ENCODE data around the gene APH1B.
"Not testable (repeated sequence)": the region's sequence is repeated elsewhere in the genome, so short reads cannot be mapped to it uniquely, and the experiment has no call there.

APH1B gene

GRCh38 chr15:63340353-63340752 lies 62.9 kb downstream of the APH1B start:
- Histone ChIP-seq H3K27me3 (replicated peaks) (no peaks in the 10 kb centered on the region), H3K36me3 (replicated peaks) (no peaks in the 10 kb centered on the region), H3K4me3 (ENCODE audit: low read depth, low read length) (no peak overlapping the region), H3K27ac (no peak overlapping the region)
- in situ Hi-C loops (cut with HindIII; ENCODE audit: low pct_ligation_motif_present, low sequenced_read_pairs) = no loop called here
- no peak for TF ChIP-seq CTCF (IDR thresholded peaks at IDR 0.05; ENCODE audit: low read depth, low read length, missing control alignments)
- DNase-seq = no peak

GRCh38 chr15:63340878-63341277 lies 63.5 kb downstream of the APH1B start:
- H3K27me3 ChIP-seq (replicated peaks) = no peaks in the 10 kb centered on the region
- in situ Hi-C loops (cut with HindIII; ENCODE audit: low pct_ligation_motif_present, low sequenced_read_pairs) = no loop called here

GRCh38 chr15:63341898-63342297 lies 64.5 kb downstream of the APH1B start:
- no peaks in the 10 kb centered on the region for H3K27me3 ChIP-seq (replicated peaks)
- no peak for DNase-seq
- no peak overlapping the region for H3K4me3 ChIP-seq (ENCODE audit: low read depth, low read length)
- in situ Hi-C loops (cut with HindIII; ENCODE audit: low pct_ligation_motif_present, low sequenced_read_pairs) = no loop called here
- H3K36me3 ChIP-seq (replicated peaks) = no peaks in the 10 kb centered on the region
- no peak overlapping the region for H3K27ac ChIP-seq
- TF ChIP-seq CTCF (IDR thresholded peaks at IDR 0.05; ENCODE audit: low read depth, low read length, missing control alignments) = no peak

More at GRCh38 chr15:63340878-63341277, 63.5 kb downstream of the APH1B start:
- Histone ChIP-seq H3K4me3 (ENCODE audit: low read depth, low read length) (no peak overlapping the region), H3K36me3 (replicated peaks) (no peaks in the 10 kb centered on the region), H3K27ac (no peak overlapping the region)
- DNase-seq = no peak
- TF ChIP-seq CTCF (IDR thresholded peaks at IDR 0.05; ENCODE audit: low read depth, low read length, missing control alignments) = no peak

GRCh38 chr15:63342996-63343562 lies 65.7 kb downstream of the APH1B start:
- not testable (repeated sequence) for H3K36me3 ChIP-seq (replicated peaks)

GRCh38 chr15:63344731-63345390 lies 67.5 kb downstream of the APH1B start:
- Histone ChIP-seq H3K4me3 (ENCODE audit: low read depth, low read length) (no peak overlapping the region), H3K27ac (no peak overlapping the region), H3K27me3 (replicated peaks) (no peaks in the 10 kb centered on the region), H3K36me3 (replicated peaks) (no peaks in the 10 kb centered on the region)
- TF ChIP-seq CTCF (IDR thresholded peaks at IDR 0.05; ENCODE audit: low read depth, low read length, missing control alignments) = no peak
- in situ Hi-C loops (cut with HindIII; ENCODE audit: low pct_ligation_motif_present, low sequenced_read_pairs) = no loop called here
- peak; percentile 45 for DNase-seq

More at GRCh38 chr15:63342996-63343562, 65.7 kb downstream of the APH1B start:
- DNase-seq; H3K4me3 ChIP-seq (ENCODE audit: low read depth, low read length); in situ Hi-C loops (cut with HindIII; ENCODE audit: low pct_ligation_motif_present, low sequenced_read_pairs); H3K27ac ChIP-seq; H3K27me3 ChIP-seq (replicated peaks): not testable (repeated sequence)

- in situ Hi-C loops (cut with HindIII; ENCODE audit: low pct_ligation_motif_present, low sequenced_read_pairs) = no loop called here
- no peak for DNase-seq
- no peaks in the 10 kb centered on the region for H3K36me3 ChIP-seq (replicated peaks)
- no peak overlapping the region for H3K4me3 ChIP-seq (ENCODE audit: low read depth, low read length)
- H3K27me3 ChIP-seq (replicated peaks) = no peaks in the 10 kb centered on the region
- H3K27ac ChIP-seq = no peak overlapping the region
- TF ChIP-seq CTCF (IDR thresholded peaks at IDR 0.05; ENCODE audit: low read depth, low read length, missing control alignments) = no peak
Measured at GRCh38 chr15:63345391-63345752, 68.0 kb downstream of the APH1B start.

All from brain microvascular endothelial cell (primary cell).